HG03097 (cell line): Measurements from ENCODE around the gene MBNL2.

Experiments
- ATAC-seq: cut with Tn5 transposase; IDR thresholded peaks from one replicate; pipeline ENCODE4 v1.9.1; 2021; ENCODE audit not compliant: unreplicated experiment, low FRiP score

The MBNL2 gene

DNA sequence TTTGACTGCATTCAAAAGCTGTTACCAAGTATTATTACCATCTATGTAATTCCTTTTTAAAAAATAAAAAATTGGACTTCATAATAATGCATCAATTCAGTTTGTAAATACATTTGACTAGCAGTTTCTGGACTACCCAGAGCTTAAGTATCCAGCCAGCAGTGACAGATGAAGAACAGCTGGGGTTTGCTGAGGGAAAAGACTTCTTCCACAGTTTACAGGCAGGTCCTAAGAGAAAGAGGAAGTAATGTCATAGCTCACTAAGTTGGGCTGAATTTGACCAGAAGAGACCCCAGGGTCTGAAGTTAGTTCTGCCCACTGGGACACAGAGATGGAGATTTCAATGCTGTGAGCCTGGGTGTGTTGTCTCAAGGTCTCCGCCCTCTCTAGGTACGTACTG is 96.4 kb downstream of the MBNL2 start:
- no peak for ATAC-seq

DNA sequence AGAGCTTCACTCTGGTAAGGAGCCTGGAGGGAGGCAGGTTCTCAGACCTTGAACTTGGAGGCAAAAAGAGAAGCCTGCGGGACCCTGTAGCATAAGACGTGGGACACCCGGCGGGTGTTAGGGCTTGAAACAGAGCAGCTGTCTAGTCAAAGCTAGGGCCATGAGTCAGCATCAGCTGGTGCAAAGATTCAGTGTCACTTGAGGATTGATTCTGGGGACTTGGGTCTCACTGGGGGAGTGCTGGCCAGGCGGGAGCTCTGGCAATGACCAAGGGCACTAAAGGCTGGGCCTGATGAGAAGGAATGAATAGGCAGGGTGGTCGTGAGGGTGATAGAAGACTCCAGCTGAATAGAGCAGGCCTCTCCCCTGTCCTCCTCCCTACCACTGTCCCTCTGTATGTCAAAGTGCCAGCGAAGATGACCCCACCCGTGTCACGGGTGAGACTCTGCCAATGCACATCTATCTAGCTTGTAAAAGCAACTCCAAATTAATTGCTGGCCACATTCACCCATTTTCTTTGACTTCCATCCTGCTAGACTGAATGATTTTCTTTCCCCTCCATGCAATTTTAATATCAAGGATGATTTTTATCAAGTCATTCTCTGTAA is 97.1 kb downstream of the MBNL2 start:
- no peak for ATAC-seq

DNA sequence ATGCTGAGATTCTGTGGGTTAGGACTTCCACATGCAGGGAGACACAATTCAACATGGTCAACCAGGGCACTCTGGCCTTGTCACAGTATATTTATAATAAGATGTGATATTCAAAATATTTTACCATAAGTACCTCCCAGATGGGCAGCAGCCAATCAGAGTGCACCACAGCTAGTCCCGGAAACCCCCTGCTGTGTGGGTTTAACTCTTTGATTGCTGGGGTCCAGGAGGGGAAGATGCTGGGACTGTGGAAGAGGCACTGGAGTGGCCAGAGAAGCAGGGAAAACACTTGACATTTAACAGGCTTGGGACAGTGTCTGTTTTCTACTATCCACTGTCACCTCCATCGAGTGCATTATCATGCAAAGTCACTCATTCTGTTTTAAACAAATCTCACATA is 99.0 kb downstream of the MBNL2 start:
- ATAC-seq: no peak

DNA sequence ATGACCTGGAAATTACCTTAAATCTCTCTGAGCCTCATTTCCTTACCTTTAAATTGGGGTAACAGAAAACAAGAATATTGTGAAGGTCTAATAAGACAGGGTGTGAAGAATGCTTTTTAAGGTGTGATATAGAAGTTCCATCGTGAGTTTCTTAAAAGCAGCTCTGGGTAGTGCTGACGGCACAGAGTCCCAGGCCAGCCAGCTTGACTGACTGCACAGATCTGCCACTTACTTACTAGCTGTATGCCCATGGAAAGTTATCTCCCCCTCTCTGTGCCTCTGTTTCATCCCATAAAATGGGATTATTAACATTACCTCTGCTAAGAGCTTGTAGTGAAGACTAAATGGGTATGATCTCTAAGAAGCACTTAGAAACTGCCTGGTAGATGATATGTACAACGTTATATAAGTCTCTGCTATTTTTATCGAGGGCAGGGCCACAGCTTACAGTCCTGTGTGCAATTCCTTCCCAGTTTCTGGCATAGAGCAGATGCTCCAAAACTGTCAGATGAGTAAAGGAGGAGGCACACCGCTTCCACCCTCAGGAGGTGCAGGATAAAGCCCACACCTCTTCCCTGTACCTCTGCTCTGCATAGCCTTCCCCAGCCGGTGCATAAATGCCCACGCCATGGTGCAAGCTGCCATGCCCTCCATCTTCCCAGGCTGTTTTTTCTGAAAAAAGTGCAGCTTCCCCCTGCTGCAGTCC is 99.6 kb downstream of the MBNL2 start:
- no peak for ATAC-seq

DNA sequence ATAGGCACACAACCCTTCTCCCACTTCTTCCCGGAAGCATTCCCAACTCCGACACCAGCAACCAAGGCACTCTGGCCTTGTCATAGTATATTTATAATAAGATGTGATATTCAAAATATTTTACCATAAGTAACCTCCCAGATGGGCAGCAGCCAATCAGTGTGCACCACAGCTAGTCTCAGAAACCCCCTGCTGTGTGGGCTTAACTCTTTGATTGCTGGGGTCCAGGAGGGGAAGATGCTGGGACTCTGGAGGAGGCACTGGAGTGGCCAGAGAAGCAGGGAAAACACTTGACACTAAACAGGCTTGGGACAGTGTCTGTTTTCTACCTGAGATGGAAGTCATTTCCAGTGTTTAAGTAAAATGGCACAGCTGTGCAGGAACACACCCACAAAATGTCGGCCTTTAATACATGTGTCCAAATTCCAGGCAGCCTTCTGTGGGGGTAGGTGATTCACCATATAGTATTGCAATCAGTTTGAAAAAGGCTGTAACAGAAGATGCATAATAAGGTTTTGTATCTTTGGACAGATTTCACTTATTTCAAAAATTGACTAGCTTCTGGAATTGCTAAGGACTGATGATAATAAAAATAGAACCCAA is 100.7 kb downstream of the MBNL2 start:
- ATAC-seq: no peak

DNA sequence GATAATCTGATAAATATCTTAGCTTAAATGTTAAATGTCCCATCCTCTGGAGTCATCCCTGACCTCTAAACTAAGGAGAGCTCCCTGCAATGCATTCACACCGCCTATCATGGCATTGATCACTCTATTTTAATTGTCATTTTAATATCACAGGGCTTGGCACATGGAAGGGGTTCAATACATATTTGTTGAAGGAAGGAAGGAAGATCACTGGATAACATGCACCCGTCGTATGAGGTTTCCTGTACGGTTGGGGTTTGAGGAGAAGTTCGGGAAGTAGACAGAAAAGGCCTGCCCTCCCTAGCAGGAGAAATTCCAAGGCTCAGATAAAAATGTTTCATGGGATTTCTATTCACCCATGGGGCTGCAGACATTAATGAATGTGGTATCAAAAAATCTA is 102.0 kb downstream of the MBNL2 start:
- no peak for ATAC-seq

DNA sequence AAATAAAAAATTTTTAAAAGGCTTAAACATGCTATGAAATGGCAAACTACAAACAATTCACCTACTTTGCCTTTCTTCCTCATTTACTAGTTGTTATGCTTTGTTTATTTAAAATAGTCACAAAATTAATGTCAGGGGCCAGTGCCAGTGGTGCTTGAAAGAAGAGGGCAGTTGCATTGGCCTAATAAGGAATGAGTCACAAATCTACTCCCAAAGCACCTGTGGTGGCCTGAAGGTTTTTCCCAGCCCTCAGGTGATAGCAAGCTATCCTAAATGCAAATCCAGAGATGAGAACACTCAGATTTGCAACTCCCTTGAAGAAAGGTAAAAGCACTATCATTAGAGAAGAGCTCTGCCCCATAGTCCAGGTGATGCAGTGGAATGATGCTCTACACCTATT is 103.6 kb downstream of the MBNL2 start:
- no peak for ATAC-seq

DNA sequence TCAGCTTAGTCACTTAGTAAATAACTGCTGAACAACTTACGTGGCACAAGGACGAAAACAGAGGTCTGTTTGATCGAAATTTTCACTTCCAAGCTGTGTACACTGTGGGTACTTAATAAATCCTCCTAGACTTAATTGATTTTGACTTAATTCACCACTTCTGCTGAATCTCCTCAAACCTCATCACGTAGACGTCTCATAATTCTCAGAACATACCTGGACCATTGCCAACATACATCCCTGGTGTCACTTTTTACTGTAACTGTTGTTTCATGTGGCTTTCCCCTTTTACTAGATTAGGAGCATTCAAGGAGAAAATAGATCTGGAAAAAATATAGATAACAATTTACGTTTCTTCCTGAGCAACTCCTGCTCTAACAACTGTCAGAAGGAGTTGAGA is 105.0 kb downstream of the MBNL2 start:
- no peak for ATAC-seq

DNA sequence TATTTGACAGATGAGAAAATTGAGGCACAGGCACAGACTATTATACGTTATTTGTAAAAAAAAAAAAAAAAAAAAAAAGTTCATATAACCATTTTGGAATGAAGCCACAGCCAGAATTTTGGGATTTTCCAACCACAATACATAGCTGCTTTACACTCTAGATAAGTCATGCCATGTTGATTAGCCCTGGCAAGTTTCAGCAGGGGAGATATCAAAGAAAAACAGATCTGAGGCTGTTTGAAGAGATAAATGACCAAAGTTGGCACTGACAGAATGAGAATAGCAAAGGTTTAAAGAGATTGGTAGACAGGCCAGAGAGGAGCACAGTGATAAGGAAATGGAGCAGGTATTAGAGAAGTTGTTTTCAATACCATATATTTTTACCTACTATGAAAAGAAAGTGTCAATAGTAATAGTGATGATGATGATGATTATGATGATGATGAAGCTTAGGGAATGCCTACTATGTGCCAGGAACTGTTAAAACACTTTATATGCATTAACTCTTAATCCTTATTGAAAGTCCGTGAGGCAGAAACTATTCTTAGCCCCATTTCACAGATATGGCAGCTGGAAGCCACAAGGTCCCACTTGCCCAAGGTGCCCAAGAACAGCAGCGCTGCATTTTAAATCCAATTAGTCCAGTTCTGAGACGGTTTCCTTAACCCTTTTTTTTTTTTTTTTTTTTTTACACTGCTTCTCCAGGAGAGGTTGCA is 105.5 kb downstream of the MBNL2 start:
- no peak for ATAC-seq

DNA sequence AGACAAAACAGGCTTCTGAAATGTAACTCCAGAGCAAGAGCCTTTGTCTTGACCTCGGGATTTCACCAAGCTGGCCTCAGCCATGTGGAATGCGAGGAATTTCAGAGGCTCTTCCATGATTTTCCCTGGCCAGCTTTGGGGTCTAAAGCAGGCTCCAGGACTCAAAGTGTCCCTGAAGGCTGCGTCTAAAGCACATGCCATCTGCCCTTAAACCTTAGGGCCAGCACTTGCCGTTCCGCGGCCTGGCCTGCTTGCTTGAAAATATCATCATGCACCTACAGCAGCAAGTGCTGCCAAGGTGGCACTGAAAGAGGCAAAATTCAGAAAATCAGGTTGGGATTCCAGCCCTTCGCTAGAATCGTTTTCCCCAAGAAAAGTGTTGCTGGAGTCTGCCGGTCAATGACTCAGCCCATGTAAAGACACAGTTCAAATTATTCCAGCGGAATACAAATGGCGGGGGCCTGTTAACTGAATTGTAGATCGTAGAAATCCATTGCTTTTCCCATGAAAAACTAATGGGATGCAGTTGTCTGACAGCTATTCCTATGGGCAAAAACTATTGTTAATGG is 106.2 kb downstream of the MBNL2 start:
- no peak for ATAC-seq

DNA sequence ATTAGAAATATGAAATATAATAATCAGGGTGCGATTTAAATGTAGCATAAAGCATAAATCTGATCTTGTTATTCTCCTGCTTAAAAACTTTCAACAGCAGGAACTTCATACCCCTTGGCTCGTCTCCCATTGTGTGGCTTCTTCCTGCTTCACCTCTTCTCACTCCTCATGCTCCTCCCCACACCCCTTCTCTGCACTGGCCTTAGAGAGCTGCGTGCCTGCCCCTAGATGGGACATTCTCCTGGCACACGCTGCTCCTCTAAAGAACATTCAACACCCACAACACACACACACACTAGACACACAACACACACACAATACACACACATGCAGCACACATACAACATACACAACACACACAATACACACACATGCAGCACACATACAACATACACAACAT is 107.2 kb downstream of the MBNL2 start:
- no peak for ATAC-seq

DNA sequence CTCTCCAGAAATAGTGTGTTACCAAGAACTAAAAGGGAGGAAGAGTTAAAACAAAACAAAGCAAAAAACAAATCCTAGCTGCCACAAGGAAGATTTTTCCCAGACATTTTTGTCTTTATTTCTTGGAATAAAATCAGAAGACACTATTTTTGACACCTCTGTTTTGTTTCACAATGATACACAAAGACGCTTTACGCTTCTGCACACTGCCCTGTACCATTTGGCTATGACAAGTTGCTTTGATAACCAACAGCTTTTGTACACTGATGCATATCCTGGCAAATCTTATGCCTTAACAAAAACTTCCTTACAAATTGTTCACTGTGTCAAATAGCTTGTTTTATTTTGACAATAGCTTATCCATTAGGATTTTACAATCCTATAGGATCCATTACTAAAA is 108.3 kb downstream of the MBNL2 start:
- no peak for ATAC-seq

DNA sequence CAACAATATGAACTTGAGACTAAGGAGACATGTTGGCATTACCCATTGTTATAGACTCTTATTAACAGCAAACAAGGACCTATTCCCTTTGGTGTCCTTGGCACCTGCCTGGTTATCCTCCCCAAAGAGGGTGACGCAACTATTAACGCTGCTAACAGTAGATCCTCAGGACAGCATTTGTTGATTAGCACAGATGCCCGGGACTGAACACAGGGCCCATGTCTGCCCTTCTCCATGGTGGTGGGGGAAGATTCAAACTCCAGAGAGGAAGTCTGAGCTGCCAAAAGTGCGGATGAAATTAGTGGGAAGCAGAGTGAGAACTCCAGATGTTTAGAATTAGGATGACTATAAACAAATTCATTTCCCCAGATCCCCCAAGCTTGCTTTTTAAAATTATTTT is 110.6 kb downstream of the MBNL2 start:
- no peak for ATAC-seq

DNA sequence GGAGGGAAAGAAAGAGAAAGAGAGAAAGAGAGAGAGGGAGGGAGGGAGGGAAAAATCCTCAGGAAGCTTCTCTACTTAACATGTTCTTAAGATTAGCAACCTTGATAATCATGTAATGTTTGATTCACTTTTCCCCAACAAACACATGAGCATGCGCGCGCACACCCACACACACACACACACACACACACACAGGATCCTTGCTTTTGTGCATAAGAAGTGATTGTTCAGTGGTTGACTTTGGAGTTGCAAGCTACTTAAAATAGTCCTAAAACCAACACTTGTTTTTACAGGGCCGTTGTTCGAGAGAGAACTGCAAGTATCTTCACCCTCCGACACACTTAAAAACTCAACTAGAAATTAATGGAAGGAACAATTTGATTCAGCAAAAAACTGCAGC is 111.8 kb downstream of the MBNL2 start:
- ATAC-seq: no peak

DNA sequence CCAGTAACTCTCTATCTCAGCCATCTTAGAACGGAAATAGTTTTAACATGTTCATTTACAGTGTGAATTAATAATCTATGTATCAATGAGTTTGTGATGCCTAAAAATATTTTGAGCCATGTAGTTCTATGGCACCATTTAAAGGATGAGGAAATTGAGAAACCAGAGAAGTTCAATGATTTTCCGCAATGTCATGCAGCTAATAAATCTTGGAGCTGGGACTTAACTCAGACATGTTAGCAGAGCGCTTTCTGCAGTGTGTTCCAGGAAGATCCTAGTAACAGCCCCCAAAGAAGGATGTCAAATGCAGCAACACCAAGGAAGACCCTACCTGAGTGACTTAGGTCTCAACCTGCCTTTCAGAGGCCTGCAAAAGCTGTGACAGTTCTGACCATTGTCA is 112.6 kb downstream of the MBNL2 start:
- no peak for ATAC-seq

DNA sequence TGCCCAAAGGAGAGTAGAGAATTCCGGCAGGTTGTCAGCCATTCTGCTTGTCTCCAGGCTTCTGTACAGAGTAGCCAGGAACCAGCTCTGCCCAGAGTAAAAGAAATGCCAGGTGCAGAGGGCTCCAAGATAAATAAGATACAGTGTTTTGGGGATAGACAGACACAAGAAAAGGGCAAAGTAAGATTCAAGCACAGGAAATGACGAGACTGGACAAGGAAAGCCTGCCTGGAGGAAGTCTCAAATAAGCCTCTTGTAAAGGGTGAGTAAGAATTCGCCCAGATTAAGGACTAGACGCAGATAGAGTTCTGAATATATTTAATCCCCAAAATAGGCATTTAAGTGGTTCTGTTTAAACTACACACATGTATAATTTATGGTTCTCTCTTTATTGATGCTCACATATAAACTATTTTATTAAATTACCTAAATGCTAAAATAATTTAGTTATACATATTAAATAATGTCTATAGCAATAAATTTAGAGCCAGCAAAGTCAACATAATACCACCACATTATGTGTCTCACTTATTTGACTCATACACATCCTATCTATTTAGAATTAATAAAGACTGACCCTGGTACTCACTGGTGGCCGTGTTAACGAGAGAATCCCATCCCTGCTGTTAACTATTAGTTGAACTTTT is 113.5 kb downstream of the MBNL2 start:
- ATAC-seq: no peak

DNA sequence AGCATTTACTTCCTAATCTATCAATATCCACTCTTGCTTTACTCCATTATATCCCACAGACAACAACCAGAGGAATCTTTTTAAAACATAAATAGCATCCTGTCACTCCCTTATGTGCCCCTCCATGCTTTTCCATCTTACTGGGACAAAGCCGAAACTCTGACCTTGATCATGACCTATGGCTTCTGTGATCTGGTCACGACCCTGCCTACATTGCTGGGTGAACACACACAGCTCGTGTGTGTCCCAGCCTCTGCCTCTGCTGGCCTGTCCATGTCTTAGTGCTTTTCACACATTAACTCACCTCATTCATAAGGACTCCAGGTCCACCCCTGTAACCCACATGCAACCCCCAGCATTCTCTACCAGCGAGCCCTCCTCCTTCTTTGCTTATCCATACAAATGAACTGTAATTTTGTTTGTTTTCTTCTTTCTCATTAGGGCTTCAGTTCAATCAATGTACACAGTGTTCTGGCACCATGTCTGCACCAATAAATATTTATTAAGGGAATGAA is 115.9 kb downstream of the MBNL2 start:
- no peak for ATAC-seq

DNA sequence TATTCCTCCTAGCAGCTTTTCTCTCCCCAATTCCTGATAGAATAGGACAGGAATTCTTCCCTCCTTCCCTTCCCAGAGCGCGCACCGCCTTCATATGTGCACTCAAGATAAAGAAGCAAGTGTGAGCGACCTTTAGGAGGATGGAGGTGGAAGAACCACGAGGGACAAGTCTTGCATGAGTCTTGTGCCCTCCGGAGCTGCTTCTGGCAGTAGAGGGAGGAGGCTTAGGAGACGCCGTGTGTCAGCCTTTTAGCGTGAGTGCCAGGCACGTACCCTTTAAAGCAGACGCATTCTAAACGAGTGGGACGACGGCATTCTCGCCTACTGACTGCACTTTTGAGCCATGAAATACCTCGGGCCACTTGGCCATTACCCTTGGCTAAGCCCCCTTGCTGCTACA is 116.4 kb downstream of the MBNL2 start:
- no peak for ATAC-seq

DNA sequence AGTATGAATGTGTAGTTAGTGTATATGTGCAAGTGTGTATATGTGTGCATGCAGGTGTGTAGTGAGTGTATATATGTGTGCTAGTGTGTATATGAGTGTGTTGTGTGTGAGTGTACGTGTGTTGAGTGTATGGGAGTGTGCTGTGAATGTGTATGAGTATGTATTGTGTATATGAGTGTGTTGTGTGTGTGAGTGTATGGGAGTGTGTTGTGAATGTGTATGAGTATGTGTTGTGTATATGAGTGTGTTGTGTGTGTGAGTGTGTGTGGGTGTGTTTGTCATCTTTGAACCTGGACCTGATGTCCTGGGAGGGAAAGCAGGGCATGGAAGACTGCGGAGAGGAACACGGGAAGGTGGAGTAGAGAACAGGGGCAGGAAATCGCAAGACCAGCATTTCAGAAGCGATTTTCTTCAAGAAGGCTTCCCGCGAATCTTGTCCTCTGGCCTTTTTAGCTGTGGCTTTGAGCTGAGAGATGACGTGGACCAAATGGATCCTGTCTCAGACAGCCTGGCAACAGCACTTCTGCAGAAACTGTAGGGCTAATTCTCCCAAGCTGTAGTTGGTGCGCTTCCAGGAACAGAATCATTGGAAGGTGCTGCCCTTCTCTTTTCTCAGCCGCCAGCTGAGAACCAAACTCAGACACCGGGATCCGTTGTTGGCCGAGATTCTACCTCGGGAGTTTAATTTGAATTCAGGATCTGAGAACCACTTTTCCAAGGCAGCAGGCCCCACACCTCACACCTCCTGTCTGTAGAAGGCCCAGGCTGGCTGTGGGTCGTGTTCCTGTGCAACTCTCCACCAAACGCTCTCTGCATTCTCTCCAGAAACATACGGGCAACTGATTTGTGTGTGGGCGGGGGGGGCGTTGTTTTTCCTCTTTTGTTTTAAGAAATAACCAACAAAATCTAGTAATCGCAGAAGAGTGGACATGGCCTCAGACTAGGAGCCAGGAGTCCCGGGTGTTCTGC is 117.2 kb downstream of the MBNL2 start:
- no peak for ATAC-seq
